ENCODE data around the gene SCN11A.
"Not testable (repeated sequence)": the region's sequence is repeated elsewhere in the genome, so short reads cannot be mapped to it uniquely, and the experiment has no call there.

SCN11A gene

DNA sequence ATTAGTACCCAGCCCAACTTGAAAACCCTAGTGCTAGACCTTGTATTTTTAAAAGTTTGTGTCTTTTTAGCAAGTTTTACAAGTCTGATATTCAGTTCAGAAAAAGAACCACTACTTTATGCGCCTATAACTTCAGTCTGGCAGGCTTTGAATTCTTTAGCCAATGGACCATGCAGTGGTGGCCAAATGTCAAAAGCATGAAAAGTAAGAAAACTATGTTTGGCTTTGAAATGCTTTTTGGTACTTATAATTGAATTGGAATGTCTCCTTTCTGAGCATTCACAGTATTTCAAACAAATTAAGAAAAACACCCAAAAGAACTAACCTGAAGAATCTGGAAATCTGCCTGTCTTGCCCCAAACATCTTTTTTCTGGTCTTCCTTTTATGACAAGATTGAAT, 12.9 kb upstream of the SCN11A start:
- TF ChIP-seq, protein P1, sequence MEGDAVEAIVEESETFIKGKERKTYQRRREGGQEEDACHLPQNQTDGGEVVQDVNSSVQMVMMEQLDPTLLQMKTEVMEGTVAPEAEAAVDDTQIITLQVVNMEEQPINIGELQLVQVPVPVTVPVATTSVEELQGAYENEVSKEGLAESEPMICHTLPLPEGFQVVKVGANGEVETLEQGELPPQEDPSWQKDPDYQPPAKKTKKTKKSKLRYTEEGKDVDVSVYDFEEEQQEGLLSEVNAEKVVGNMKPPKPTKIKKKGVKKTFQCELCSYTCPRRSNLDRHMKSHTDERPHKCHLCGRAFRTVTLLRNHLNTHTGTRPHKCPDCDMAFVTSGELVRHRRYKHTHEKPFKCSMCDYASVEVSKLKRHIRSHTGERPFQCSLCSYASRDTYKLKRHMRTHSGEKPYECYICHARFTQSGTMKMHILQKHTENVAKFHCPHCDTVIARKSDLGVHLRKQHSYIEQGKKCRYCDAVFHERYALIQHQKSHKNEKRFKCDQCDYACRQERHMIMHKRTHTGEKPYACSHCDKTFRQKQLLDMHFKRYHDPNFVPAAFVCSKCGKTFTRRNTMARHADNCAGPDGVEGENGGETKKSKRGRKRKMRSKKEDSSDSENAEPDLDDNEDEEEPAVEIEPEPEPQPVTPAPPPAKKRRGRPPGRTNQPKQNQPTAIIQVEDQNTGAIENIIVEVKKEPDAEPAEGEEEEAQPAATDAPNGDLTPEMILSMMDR (IDR thresholded peaks at IDR 0.05) = no peak
- Histone ChIP-seq H3K36me3 (peaks cover 42% of the 10 kb centered on the region), H3K4me3 (ENCODE audit: low read depth in 1 of 2, low read length in 1 of 2) (no peak overlapping the region), H3K9me3 (no peaks in the 10 kb centered on the region), H3K4me1 (ENCODE audit: control insufficient read depth in 1 of 2, insufficient read depth in 1 of 2, low read depth in 1 of 2, low read length in 1 of 2) (no peaks in the 10 kb centered on the region), H3K27me3 (no peaks in the 10 kb centered on the region), H3K27ac (no peak overlapping the region)

DNA sequence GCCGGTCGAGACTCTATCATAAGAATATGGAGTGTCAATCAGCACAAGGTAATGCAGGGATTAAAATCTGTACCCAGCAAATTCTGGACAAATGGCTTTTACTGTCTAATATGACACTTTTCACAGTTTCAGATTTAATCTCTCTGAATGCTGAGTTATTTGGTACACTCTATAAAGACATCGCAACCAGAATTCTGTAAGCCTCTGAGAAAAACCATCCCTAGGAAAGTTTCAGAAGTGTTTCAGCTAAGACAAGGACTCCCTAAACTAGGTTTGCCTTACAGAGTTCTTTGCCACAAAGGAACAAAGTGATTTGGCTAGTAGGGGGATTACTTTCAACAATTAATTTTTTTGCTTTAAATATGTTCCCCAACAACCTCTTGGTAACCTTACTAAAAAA, 11.4 kb upstream of the SCN11A start:
- Histone ChIP-seq H3K36me3 (peaks cover 27% of the 10 kb centered on the region), H3K9me3 (no peaks in the 10 kb centered on the region), H3K4me3 (ENCODE audit: low read depth in 1 of 2, low read length in 1 of 2) (no peak overlapping the region), H3K27ac (no peak overlapping the region), H3K4me1 (ENCODE audit: control insufficient read depth in 1 of 2, insufficient read depth in 1 of 2, low read depth in 1 of 2, low read length in 1 of 2) (no peaks in the 10 kb centered on the region), H3K27me3 (no peaks in the 10 kb centered on the region)
- TF ChIP-seq, protein P1 (IDR thresholded peaks at IDR 0.05) = no peak

DNA sequence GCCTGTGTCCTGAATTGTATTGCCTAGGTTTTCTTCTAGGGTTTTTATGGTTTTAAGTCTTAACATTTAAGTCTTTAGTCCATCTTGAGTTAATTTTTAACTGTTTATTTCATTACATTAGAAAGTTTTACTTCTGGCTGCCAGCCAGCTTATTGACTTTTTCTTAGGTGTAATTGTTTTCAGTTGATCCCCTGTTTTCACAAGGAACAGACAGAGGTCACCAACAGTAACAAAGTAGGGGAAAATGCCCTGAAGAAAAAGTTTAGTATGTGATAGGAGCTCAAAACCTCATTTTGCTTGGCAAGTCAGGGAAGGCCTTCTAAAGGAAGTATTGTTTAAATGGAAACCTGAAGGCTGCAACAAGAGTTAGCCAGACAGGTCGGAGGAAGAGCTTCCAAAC, 10.4 kb upstream of the SCN11A start:
- peaks cover 18% of the 10 kb centered on the region for H3K36me3 ChIP-seq
- H3K4me3 ChIP-seq (ENCODE audit: low read depth in 1 of 2, low read length in 1 of 2) = no peak overlapping the region
- H3K27me3 ChIP-seq = no peaks in the 10 kb centered on the region
- TF ChIP-seq, protein P1 (IDR thresholded peaks at IDR 0.05) = no peak
- H3K27ac ChIP-seq = no peak overlapping the region
- H3K9me3 ChIP-seq = no peaks in the 10 kb centered on the region
- H3K4me1 ChIP-seq (ENCODE audit: control insufficient read depth in 1 of 2, insufficient read depth in 1 of 2, low read depth in 1 of 2, low read length in 1 of 2) = peaks cover 0 to 1% of the 10 kb centered on the region in 2 experiments

DNA sequence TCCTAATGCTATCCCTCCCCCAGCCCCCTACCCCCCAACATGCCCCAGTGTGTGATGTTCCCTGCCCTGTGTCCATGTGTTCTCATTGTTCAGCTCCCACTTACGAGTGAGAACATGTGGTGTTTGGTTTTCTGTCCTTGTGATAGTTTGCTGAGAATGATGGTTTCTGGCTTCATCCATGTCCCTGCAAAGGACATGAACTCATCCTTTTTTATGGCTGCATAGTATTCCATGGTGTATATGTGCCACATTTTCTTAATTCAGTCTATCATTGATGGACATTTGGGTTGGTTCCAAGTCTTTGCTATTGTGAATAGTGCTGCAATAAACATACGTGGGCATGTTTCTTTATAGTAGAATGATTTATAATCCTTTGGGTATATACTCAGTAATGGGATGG, 9.5 kb upstream of the SCN11A start:
- H3K4me1 ChIP-seq (ENCODE audit: control insufficient read depth in 1 of 2, insufficient read depth in 1 of 2, low read depth in 1 of 2, low read length in 1 of 2); H3K27me3 ChIP-seq: not testable (repeated sequence)

DNA sequence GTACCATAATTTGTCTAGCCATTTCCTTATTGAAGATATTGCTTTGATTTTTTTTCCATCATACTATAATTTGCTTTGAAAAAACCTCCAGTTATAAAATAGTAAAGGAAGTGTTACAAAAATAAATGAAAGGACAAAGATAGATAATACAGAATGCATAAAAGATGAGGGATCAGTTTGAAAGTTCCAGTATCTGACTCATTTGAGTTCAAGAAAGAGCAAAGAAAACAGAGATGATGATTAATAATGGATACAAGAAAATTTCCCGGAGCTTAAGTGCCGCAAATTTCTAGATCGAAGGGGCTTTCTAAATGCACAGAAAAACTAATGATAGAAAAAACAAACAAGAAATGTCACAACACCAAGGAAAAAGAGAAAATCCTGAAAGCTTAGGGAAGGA, 4.4 kb upstream of the SCN11A start:
- no peak overlapping the region for H3K27ac ChIP-seq
- no peaks in the 10 kb centered on the region for H3K36me3 ChIP-seq
- H3K4me1 ChIP-seq (ENCODE audit: control insufficient read depth in 1 of 2, insufficient read depth in 1 of 2, low read depth in 1 of 2, low read length in 1 of 2) = peaks cover 26 to 30% of the 10 kb centered on the region in 2 experiments
- H3K27me3 ChIP-seq = no peaks in the 10 kb centered on the region
- no peak overlapping the region for H3K4me3 ChIP-seq (ENCODE audit: low read depth in 1 of 2, low read length in 1 of 2)
- TF ChIP-seq, protein P1 (IDR thresholded peaks at IDR 0.05) = no peak
- H3K9me3 ChIP-seq = no peaks in the 10 kb centered on the region

More for the DNA sequence above, 9.5 kb upstream of the SCN11A start:
- H3K4me3 ChIP-seq (ENCODE audit: low read depth in 1 of 2, low read length in 1 of 2); H3K27ac ChIP-seq; H3K36me3 ChIP-seq; H3K9me3 ChIP-seq: not testable (repeated sequence)

DNA sequence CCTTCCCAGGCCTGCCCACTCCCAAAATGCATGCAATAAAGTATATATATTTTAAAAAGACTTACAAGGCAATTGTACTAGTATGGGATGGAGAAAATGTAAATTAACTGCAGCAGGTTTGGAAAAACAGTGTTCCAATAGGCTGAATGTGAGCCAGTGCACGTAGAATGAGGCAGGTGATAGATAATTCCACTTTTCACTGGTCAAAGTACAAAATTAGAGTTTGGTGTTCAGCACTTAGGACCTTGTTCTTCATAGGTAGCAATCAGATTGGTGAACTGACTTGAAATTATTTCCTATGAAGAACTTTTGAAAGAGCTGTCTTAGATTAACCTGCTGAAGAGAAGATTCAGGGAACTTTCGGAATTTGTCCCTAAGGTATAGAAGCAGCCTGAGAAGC, 2.0 kb upstream of the SCN11A start:
- H3K9me3 ChIP-seq = no peaks in the 10 kb centered on the region
- H3K27me3 ChIP-seq = no peaks in the 10 kb centered on the region
- H3K4me3 ChIP-seq (ENCODE audit: low read depth in 1 of 2, low read length in 1 of 2) = no peak overlapping the region
- TF ChIP-seq, protein P1 (IDR thresholded peaks at IDR 0.05) = no peak
- H3K27ac ChIP-seq = no peak overlapping the region
- H3K36me3 ChIP-seq = no peaks in the 10 kb centered on the region
- peaks cover 27 to 30% of the 10 kb centered on the region in 2 experiments for H3K4me1 ChIP-seq (ENCODE audit: control insufficient read depth in 1 of 2, insufficient read depth in 1 of 2, low read depth in 1 of 2, low read length in 1 of 2)

Data from neutrophil (primary cell).